Dermis blood vessel endothelial cell (primary cell): ENCODE data around the gene CHD5. TPM values are rescaled to one million over a fixed set of nuclear protein-coding genes. Genes with fewer than 3 reads are reported as not detected.

Experiments used
- DNase-seq: peaks from one replicate; pipeline ENCODE4 v3.0.0; 2010
- total RNA-seq: library from RNA; depleted of rRNA; stranded (reverse); fragments of >200 nt; gene quantifications from 2 replicates; pipeline ENCODE4 v1.2.3, GENCODE V29; 2014

Gene CHD5
- total RNA-seq, 1 donor from 2014 or later = under 0.01 TPM

- no peak for DNase-seq
These were observed 83.0 kb downstream of the CHD5 start for GRCh38 chr1:6097117-6097595.

DNA sequence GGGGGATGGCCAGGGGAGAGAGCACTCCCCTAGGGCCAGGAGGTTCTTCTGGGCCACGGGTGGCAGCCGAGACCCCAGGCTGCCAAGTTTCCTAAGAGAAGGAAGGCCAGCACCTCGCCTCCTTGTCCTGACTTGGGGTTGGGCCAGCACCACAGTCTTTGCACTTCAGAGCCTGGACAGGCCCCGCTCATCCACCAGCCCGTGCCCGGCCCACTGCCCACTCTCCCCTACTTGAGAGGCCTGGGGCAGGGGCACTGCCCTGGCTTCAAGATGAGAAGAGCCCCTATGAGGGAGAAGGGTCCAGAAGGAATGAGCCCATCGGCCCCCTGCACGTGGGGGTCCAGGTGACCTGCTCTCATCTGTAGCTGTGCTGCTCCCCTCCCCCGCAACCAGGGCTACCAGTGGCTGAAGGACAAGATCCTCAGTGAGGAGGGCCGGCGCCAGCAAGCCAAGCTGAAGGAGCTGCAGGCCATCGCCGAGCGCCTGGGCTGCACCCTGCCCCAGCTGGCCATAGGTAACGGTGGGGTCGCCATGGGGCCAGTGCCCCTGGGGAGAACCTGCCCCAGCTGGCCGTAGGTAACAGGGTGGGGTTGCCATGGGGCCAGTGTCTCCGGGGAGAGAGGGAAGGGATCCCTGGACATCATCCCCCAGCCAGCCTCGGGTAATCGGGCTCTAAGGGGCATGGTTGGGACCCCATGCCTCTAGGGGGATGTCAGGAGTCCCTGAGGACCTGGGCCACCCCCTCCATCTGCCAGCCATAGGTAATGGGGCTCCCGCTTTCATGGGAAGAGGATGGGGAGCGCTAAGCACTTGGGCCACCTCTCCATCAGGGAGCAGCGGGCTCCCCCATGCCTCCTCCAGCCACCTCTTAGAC, 83.6 kb downstream of the CHD5 start:
- no peak for DNase-seq

DNA sequence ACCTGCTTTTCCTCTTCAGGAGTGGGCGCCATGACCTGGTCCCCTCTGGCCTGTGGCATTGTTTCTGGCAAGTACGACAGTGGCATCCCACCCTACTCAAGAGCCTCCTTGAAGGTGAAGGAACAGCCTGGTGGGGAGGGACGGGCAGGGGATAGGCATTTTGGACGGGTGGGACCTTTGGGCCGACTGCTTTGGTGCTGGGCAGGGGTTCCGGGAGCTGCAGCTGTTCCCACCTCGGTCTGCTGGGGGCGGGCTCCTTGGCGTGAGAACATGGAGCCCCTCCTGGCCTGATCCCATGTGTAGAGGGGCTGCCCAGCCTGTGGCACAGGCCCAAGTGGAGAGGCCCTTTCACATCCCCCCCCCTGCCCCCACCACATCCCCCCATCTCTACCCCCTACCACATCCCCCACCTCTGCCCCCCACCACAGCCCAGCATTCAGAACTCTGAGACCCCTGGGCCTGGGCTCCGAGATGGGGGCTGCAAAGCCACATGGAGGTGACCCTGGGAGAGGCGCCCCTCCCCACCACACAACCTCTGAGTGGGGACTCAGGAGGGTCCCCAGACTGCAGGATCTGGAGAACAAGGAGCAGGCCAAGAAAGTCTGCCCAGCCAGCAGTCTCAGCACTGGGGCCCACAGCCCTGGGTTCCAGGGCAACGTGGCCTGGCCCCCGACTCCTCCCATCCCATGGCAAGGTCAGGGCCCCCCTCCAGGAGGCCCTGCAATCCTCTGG, 84.4 kb downstream of the CHD5 start:
- no peak for DNase-seq

- DNase-seq = no peak
These were observed 85.2 kb downstream of the CHD5 start for GRCh38 chr1:6094801-6095505.

- DNase-seq = no peak
These were observed 85.9 kb downstream of the CHD5 start for GRCh38 chr1:6094246-6094645.

GRCh38 chr1:6093611-6094010, 86.5 kb downstream of the CHD5 start:
- DNase-seq = no peak

GRCh38 chr1:6093071-6093470, 87.0 kb downstream of the CHD5 start:
- no peak for DNase-seq

DNA sequence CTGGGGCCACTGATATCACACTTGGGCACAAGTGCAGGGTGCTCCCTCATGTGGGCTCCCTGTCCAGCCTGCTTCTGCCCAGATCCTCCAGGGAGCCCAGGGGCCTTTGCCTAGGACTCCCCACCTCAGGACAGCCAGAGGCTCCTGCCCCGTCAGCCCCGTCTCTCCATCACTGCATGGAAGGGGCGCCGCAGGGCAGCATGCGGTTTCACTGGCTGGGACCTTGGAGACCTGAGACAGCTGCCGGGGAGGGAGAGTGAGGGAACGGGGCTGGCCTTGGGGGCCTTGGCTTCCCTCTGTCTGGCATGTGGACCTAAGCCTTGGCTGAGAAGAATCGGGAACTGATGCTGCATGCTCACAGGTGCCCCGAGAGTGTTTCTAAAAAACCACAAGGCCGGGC, 87.9 kb downstream of the CHD5 start:
- no peak for DNase-seq

GRCh38 chr1:6091823-6092109, 88.4 kb downstream of the CHD5 start:
- DNase-seq = no peak

DNA sequence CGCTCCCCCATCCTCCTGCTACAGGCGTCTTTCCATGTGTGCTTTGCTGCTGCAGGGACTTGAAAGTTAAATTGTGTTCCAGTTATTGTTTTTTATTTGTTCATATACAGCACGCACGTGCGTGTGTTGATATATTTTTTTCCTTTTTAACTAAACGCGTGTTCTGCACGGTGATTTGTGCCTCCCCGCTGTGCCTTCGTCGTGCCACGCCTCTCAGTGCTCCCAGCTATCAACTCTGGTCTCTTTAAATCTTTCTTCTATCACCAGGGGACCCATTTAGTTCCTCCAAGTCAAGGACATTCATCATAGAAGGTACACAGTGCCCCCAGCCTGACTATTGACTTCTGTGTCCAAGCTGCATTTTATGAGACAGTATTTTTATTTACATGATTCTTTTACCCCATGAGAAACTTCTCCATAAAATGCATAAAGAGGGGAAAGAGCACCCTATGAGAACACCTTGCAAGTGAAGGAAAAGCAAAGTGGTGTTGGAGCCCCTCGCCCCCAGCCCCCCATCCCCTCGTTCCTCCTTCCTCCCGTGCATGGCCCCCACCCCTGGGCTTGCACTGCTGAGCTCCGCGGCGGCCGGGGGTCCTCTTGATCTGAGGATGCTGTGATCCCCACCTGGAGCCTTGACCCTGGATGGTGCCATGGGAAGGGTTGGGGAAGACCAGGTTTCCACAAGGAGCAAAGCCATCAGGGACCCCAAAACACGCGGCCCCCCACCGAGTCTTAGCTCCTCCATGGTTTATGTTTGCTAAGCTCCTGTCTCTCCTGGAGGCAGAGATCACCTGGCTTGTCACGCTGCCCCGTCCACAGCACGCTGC, 88.9 kb downstream of the CHD5 start:
- no peak for DNase-seq

DNA sequence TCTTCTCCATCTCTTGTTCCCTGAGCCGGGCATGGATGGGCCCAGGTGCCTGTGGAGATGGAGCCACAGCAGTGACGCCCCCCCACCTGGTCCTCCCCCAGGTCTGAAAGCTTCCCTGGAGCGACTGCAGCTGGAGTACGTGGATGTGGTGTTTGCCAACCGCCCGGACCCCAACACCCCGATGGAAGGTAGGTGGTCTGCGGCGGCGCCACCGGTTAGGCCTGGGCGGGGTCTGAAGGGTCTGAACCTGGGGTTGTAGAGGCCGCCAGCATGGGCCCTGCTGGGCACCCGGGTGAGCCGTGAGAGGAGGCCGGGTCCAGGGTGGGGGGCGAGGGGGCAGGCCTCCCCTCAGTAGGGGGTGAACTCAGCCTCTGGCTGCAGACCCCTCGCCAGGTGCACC, 89.8 kb downstream of the CHD5 start:
- no peak for DNase-seq

GRCh38 chr1:6088956-6089355, 91.2 kb downstream of the CHD5 start:
- DNase-seq = no peak

GRCh38 chr1:6087958-6088357, 92.2 kb downstream of the CHD5 start:
- no peak for DNase-seq

- DNase-seq = no peak
These were observed 92.7 kb downstream of the CHD5 start for GRCh38 chr1:6087377-6087772.

GRCh38 chr1:6086762-6087376, 93.3 kb downstream of the CHD5 start:
- no peak for DNase-seq

DNA sequence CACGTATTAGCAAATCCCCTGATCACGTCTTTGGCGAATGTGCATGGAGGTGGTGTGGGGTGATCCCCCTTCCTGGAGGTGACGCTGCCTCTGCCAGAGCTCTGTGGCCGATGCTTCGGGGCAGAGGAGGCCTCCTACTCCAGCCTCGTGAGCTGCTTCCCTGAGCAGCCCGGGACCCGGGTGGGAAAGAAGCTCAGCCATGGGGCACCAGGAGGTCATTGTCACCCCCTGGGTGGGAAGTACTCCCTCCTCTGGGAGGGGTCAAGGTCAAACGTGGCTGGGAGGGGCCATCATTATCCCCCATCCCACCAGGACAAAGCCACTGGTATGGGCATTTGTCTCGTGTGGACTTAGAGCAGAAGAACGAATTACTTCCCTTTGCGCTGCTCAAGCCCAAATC, 93.8 kb downstream of the CHD5 start:
- no peak for DNase-seq

- no peak for DNase-seq
These were observed 94.5 kb downstream of the CHD5 start for GRCh38 chr1:6085666-6086065.

GRCh38 chr1:6084781-6085495, 95.2 kb downstream of the CHD5 start:
- DNase-seq = no peak

GRCh38 chr1:6083801-6084446, 96.2 kb downstream of the CHD5 start:
- DNase-seq = no peak

- DNase-seq = no peak
These were observed 96.7 kb downstream of the CHD5 start for GRCh38 chr1:6083385-6083784.

DNA sequence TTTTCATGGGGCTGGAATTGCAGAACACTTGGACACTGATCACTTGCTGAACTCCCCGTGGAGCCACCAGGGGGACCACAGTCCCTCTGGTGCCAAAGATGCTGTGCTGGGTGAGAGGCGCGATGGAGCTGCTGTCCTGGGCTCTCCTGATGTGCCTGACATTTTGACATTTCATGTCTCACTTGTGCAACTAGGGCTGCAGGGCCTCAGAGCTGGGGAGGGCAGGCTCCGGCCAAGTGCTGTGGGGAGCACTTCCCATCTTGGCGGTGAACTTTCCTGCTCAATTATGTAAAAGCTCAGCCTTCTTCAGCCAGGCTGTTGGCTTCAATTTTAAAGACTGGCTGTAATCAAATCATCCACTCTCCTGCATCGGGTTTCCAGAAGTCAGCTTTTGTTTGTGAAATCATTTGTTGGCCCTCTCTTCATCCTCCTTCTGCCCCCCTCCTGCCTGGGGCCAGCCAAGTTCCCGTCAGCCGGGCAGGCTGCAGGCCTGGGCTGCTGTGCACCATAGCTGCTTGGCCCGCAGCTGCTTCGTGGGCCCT, 97.6 kb downstream of the CHD5 start:
- DNase-seq = peak; percentile 13
